HEK293 (cell line): ENCODE results near the gene ANKRD33B.

Source experiments
- CTCF ChIA-PET: fragments of 350-600 bp; formaldehyde crosslinking; extraction: SDS; loops from one replicate; lab custom pipeline; 2021; ENCODE audit warnings: antibody characterized with exemption; lab: Yijun Ruan, JAX
- POLR2A ChIA-PET: fragments of 300-600 bp; formaldehyde crosslinking; extraction: SDS; loops from one replicate; lab custom pipeline; 2020; ENCODE audit warnings: antibody characterized with exemption, inconsistent platforms; lab: Yijun Ruan, JAX
- H3K27ac ChIP-seq: fragments of 200-500 bp; sonication (Bioruptor generic); 2 replicates; pipeline ENCODE4 v1.5.1; 2014; ENCODE audit warnings: low read depth, low read length, control low read depth, inconsistent platforms; ENCODE audit errors: extremely low read depth
- H3K36me3 ChIP-seq, 2 experiments: fragments of 200-500 bp in 1 of 2; sonication (Bioruptor generic) in 1 of 2; 1 replicate in 1 of 2; 2 replicates in 1 of 2; pipeline ENCODE4 v1.5.1; 2014 to 2017; ENCODE audit warnings: inconsistent platforms in 2 of 2, low read length in 2 of 2; ENCODE audit not compliant: control insufficient read depth in 2 of 2, insufficient read depth in 1 of 2
- H3K4me1 ChIP-seq: fragments of 200-500 bp; sonication (Bioruptor generic); 2 replicates; pipeline ENCODE4 v1.5.1; 2014; ENCODE audit warnings: mild to moderate bottlenecking, low read length, inconsistent platforms; ENCODE audit not compliant: control insufficient read depth, insufficient read depth
- H3K4me3 ChIP-seq: 2 replicates; pipeline ENCODE4 v1.5.1; 2011; ENCODE audit warnings: low read depth, mild to moderate bottlenecking, control low read depth, low read length, moderate library complexity
- H3K9me3 ChIP-seq: fragments of 200-500 bp; sonication (Bioruptor generic); 2 replicates; pipeline ENCODE4 v1.5.1; 2014; ENCODE audit warnings: low read depth, low read length, inconsistent platforms; ENCODE audit not compliant: control insufficient read depth, insufficient read depth
- BCL6B ChIP-seq: fragments of 450-650 bp; formaldehyde crosslinking; IDR thresholded peaks from 2 replicates; pipeline ENCODE4 v1.5.1; 2017; ENCODE audit warnings: missing biosample characterization, missing genetic modification characterization
- EGR2 ChIP-seq: fragments of 450-650 bp; formaldehyde crosslinking; IDR thresholded peaks from 2 replicates; pipeline ENCODE4 v1.5.1; 2016; ENCODE audit warnings: low read depth, missing biosample characterization, missing genetic modification characterization
- GLIS1 ChIP-seq: fragments of 450-650 bp; formaldehyde crosslinking; IDR thresholded peaks from 2 replicates; pipeline ENCODE4 v1.5.1; 2016; ENCODE audit warnings: missing biosample characterization, missing genetic modification characterization
- HOXC10 ChIP-seq: sonication (generic); formaldehyde crosslinking; IDR thresholded peaks from 2 replicates; pipeline ENCODE4 v1.8.1; 2023; ENCODE audit warnings: mild to moderate bottlenecking, missing genetic modification reagents
- KLF1 ChIP-seq: fragments of 450-650 bp; formaldehyde crosslinking; IDR thresholded peaks from 2 replicates; pipeline ENCODE4 v1.5.1; 2016; ENCODE audit warnings: missing biosample characterization, missing genetic modification characterization
- PRDM1 ChIP-seq: fragments of 450-650 bp; formaldehyde crosslinking; IDR thresholded peaks from 2 replicates; pipeline ENCODE4; 2016; ENCODE audit warnings: missing biosample characterization, missing genetic modification characterization
- PRDM6 ChIP-seq: fragments of 450-650 bp; formaldehyde crosslinking; IDR thresholded peaks from 2 replicates; pipeline ENCODE4 v1.5.1; 2017; ENCODE audit warnings: missing biosample characterization, missing genetic modification characterization
- REPIN1 ChIP-seq: fragments of 450-650 bp; formaldehyde crosslinking; IDR thresholded peaks from 2 replicates; pipeline ENCODE4 v1.5.1; 2017; ENCODE audit warnings: missing biosample characterization, missing genetic modification characterization, low read depth
- SCRT1 ChIP-seq: fragments of 450-650 bp; formaldehyde crosslinking; IDR thresholded peaks from 2 replicates; pipeline ENCODE4 v1.5.1; 2016; ENCODE audit warnings: missing biosample characterization, missing genetic modification characterization, borderline replicate concordance
- SCRT2 ChIP-seq: fragments of 450-650 bp; formaldehyde crosslinking; IDR thresholded peaks from 2 replicates; pipeline ENCODE4 v1.5.1; 2016; ENCODE audit warnings: missing biosample characterization, missing genetic modification characterization
- ZBTB6 ChIP-seq: fragments of 450-650 bp; formaldehyde crosslinking; IDR thresholded peaks from 2 replicates; pipeline ENCODE4 v1.5.1; 2017; ENCODE audit warnings: missing biosample characterization, missing genetic modification characterization
- ZFP37 ChIP-seq: fragments of 450-650 bp; formaldehyde crosslinking; IDR thresholded peaks from 2 replicates; pipeline ENCODE4 v1.5.1; 2016; ENCODE audit warnings: missing biosample characterization, missing genetic modification characterization
- ZIC2 ChIP-seq: fragments of 450-650 bp; formaldehyde crosslinking; IDR thresholded peaks from 2 replicates; pipeline ENCODE4 v1.5.1; 2016; ENCODE audit warnings: missing biosample characterization, missing genetic modification characterization
- ZNF112 ChIP-seq: fragments of 450-650 bp; formaldehyde crosslinking; IDR thresholded peaks from 2 replicates; pipeline ENCODE4 v1.5.0; 2017; ENCODE audit warnings: missing biosample characterization, missing genetic modification characterization
- ZNF16 ChIP-seq: fragments of 450-650 bp; formaldehyde crosslinking; IDR thresholded peaks from 2 replicates; pipeline ENCODE4 v1.5.1; 2016; ENCODE audit warnings: low read depth, missing biosample characterization, missing genetic modification characterization
- ZNF221 ChIP-seq: fragments of 450-650 bp; formaldehyde crosslinking; IDR thresholded peaks from 2 replicates; pipeline ENCODE4 v1.5.1; 2017; ENCODE audit warnings: missing biosample characterization, missing genetic modification characterization, borderline replicate concordance
- ZNF311 ChIP-seq: fragments of 450-650 bp; formaldehyde crosslinking; IDR thresholded peaks from 2 replicates; pipeline ENCODE4 v1.5.1; 2017; ENCODE audit warnings: missing biosample characterization, missing genetic modification characterization, borderline replicate concordance
- ZNF335 ChIP-seq: fragments of 450-650 bp; formaldehyde crosslinking; conservative IDR thresholded peaks from 2 replicates; pipeline ENCODE4 v1.5.1; 2016; ENCODE audit warnings: missing biosample characterization, missing genetic modification characterization
- ZNF416 ChIP-seq: fragments of 450-650 bp; formaldehyde crosslinking; IDR thresholded peaks from 2 replicates; pipeline ENCODE4 v1.5.1; 2016; ENCODE audit warnings: missing biosample characterization, missing genetic modification characterization
- ZNF596 ChIP-seq: fragments of 450-650 bp; IDR thresholded peaks from 2 replicates; pipeline ENCODE4 v1.5.0; 2018; ENCODE audit warnings: missing biosample characterization, mild to moderate bottlenecking, missing genetic modification characterization, moderate library complexity
- ZNF692 ChIP-seq: fragments of 450-650 bp; formaldehyde crosslinking; IDR thresholded peaks from 2 replicates; pipeline ENCODE4 v1.5.1; 2016; ENCODE audit warnings: missing biosample characterization, missing genetic modification characterization
- ZNF701 ChIP-seq: fragments of 450-650 bp; formaldehyde crosslinking; IDR thresholded peaks from 2 replicates; pipeline ENCODE4 v1.5.1; 2016; ENCODE audit warnings: missing biosample characterization, missing genetic modification characterization
- ZNF704 ChIP-seq: fragments of 450-650 bp; formaldehyde crosslinking; IDR thresholded peaks from 2 replicates; pipeline ENCODE4 v1.5.1; 2016; ENCODE audit warnings: missing biosample characterization, missing genetic modification characterization
- ZNF707 ChIP-seq: fragments of 450-650 bp; formaldehyde crosslinking; IDR thresholded peaks from 2 replicates; pipeline ENCODE4 v1.5.1; 2016; ENCODE audit warnings: missing biosample characterization, missing genetic modification characterization
- ZNF776 ChIP-seq: fragments of 450-650 bp; formaldehyde crosslinking; IDR thresholded peaks from 2 replicates; pipeline ENCODE4 v1.5.0; 2017; ENCODE audit warnings: missing biosample characterization, missing genetic modification characterization, borderline replicate concordance

ANKRD33B gene

GRCh38 chr5:10519729-10520128, 44.1 kb upstream of the ANKRD33B start:
- ChIA-PET POLR2A (interaction anchor here (1.1 kb wide), 1 partner anchor 87 kb away, joined by 5 read pairs; no protein-coding TSS in a partner anchor), CTCF (interaction anchor here (0.8 to 2.4 kb wide), 4 partner anchors 12 to 108 kb away, joined by 4 to 7 read pairs (median 5); no protein-coding TSS in a partner anchor)
- Histone ChIP-seq H3K4me3 (no peak overlapping the region), H3K27ac (no peak overlapping the region), H3K4me1 (no peaks in the 10 kb centered on the region), H3K36me3 (no peaks in the 10 kb centered on the region), H3K9me3 (no peaks in the 10 kb centered on the region; the same call in 1 of the 2 replicates)
- TF ChIP-seq SCRT1 (tag by site-specific recombination) = peak; percentile 99
- peak; percentile 93 for TF ChIP-seq SCRT2
- no peak for TF ChIP-seq EGR2 (tag by site-specific recombination)
- peak; percentile 62 for TF ChIP-seq ZIC2 (tag by site-specific recombination)
- no peak for TF ChIP-seq ZNF704 (tag by site-specific recombination)

GRCh38 chr5:10520706-10521105, 43.2 kb upstream of the ANKRD33B start:
- ChIA-PET POLR2A (no interaction called here), CTCF (interaction anchor here (0.7 to 2.4 kb wide), 4 partner anchors 13 to 64 kb away, joined by 3 to 7 read pairs (median 4); no protein-coding TSS in a partner anchor)
- Histone ChIP-seq H3K4me3 (no peak overlapping the region), H3K4me1 (no peaks in the 10 kb centered on the region), H3K27ac (no peak overlapping the region), H3K9me3 (no peaks in the 10 kb centered on the region), H3K36me3 (no peaks in the 10 kb centered on the region)
- TF ChIP-seq KLF1 (tag by site-specific recombination) (no peak), ZNF692 (tag by site-specific recombination) (no peak), PRDM6 (tag by site-specific recombination) (no peak), PRDM1 (tag by site-specific recombination) (no peak), ZNF311 (no peak), ZNF16 (tag by site-specific recombination) (no peak), ZNF335 (tag by site-specific recombination) (no peak), ZNF701 (tag by site-specific recombination) (no peak), ZNF416 (no peak), SCRT1 (tag by site-specific recombination) (no peak), ZNF112 (no peak), ZNF776 (no peak), ZNF707 (tag by site-specific recombination) (no peak)

DNA sequence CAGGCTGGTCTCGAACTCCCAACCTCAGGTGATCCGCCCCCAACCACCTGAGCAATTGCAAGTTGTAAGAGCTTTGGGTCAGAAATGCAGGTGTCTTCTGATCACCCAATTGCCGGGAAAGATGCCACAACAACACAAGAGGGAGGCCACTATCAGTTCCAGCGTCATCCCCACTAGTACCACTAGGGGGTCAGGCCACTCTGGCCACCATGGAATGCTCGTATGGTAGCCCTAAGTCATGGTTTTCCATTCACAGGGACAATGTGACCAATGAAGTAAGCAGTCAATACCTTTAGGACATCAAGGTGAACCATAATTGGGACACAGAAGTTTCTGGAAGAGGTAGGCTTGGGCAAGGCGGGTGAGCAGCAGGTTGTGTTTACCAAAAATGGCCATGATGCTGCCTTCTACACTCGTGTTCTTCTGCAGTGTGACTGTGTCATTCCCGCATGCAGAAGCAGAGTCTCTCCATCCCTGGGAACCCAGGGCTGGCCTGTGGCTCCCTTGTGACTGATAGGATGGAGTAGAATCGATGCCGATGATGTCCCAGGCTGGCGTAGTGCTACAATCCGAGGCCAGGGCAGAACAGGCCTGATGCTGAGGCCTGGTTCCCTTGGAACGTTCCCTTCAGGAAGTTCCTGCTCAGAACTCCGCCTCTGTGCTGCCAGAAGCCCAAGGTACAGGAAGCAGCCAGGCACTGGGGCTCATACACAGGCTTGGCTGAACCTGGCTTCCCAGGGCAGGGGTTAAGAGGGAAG, 42.2 kb upstream of the ANKRD33B start:
- H3K4me1 ChIP-seq = no peaks in the 10 kb centered on the region
- POLR2A ChIA-PET = interaction anchor here (0.7 kb wide), 1 partner anchor 557 kb away, joined by 6 read pairs; no protein-coding TSS in a partner anchor
- CTCF ChIA-PET = interaction anchor here (0.6 to 1.0 kb wide), 6 partner anchors 12 to 144 kb away, joined by 3 to 4 read pairs (median 3); no protein-coding TSS in a partner anchor
- no peak overlapping the region for H3K27ac ChIP-seq
- no peaks in the 10 kb centered on the region for H3K36me3 ChIP-seq
- H3K9me3 ChIP-seq = no peaks in the 10 kb centered on the region
- no peak overlapping the region for H3K4me3 ChIP-seq
- no peak for TF ChIP-seq BCL6B (tag by site-specific recombination)
- no peak for TF ChIP-seq ZNF596 (tag by site-specific recombination)
- TF ChIP-seq HOXC10 (CRISPR knock-in tag) = no peak
- no peak for TF ChIP-seq REPIN1 (tag by site-specific recombination)
- no peak for TF ChIP-seq ZFP37 (tag by site-specific recombination)
- TF ChIP-seq ZBTB6 (tag by site-specific recombination) = no peak
- no peak for TF ChIP-seq GLIS1 (tag by site-specific recombination)
- no peak for TF ChIP-seq ZNF221 (tag by site-specific recombination)
- TF ChIP-seq ZNF311 = no peak
